Neural progenitor cell (in vitro differentiated cells): ENCODE results near the gene LATS1.

Source experiments
- CTCF ChIP-seq: fragments of 200-600 bp; sonication (generic); IDR thresholded peaks from 2 replicates; pipeline ENCODE4 v1.5.1; 2017; ENCODE audit warnings: antibody characterized with exemption, mild to moderate bottlenecking
- EZH2phosphoT487 ChIP-seq: fragments of 200-600 bp; sonication (generic); IDR thresholded peaks from 2 replicates; pipeline ENCODE4 v1.6.1; 2017; ENCODE audit warnings: antibody characterized with exemption

GRCh38 chr6:149701714-149702113 is 16.2 kb downstream of the LATS1 start:
- TF ChIP-seq CTCF (no peak), EZH2phosphoT487 (no peak)
